SK-N-SH (cell line): ENCODE measurements around the gene MRPL14. TPM values are rescaled to one million over a fixed set of nuclear protein-coding genes. Genes with fewer than 3 reads are reported as not detected.

Experiments
- CTCF ChIA-PET: fragments of 300-600, 350-600 bp; formaldehyde crosslinking; extraction: SDS; loops from one replicate; lab custom pipeline; 2021; lab: Yijun Ruan, JAX
- POLR2A ChIA-PET: fragments of 350-600 bp; sonication (Branson Sonifier 250); formaldehyde crosslinking; extraction: SDS; loops from one replicate; lab custom pipeline; 2020; ENCODE audit warnings: antibody characterized with exemption, inconsistent platforms; lab: Yijun Ruan, JAX
- DNase-seq: peaks from one replicate; pipeline ENCODE4 v3.0.0; 2012
- H2AFZ ChIP-seq: fragments of 200-600 bp; sonication (generic); 2 replicates; pipeline ENCODE4 v1.8.1; 2016; ENCODE audit warnings: antibody characterized with exemption, mild to moderate bottlenecking, low read depth
- H3F3A ChIP-seq: fragments of 200-600 bp; sonication (generic); replicated peaks from 2 replicates; pipeline ENCODE3; 2016; ENCODE audit warnings: antibody characterized with exemption, mild to moderate bottlenecking; ENCODE audit not compliant: insufficient read depth
- H3K27ac ChIP-seq, 2 experiments: fragments of 200-500 bp in 1 of 2; fragments of 200-600 bp in 1 of 2; sonication (Bioruptor generic) in 1 of 2; sonication (generic), shearing (Covaris generic) in 1 of 2; 2 replicates each; pipeline versions ENCODE4 v1.5.1 to v1.6.1; 2014 to 2016; ENCODE audit warnings: low read depth in 2 of 2, inconsistent platforms in 1 of 2, low read length in 1 of 2, mild to moderate bottlenecking in 1 of 2, mixed read lengths in 1 of 2
- H3K27me3 ChIP-seq: fragments of 200-600 bp; sonication (generic), shearing (Covaris generic); 2 replicates; pipeline ENCODE4 v1.6.1; 2016; ENCODE audit warnings: mixed run types; ENCODE audit not compliant: insufficient read depth
- H3K36me3 ChIP-seq, 2 experiments: fragments of 200-500 bp in 1 of 2; fragments of 200-600 bp in 1 of 2; sonication (Bioruptor generic) in 1 of 2; sonication (generic) in 1 of 2; replicated peaks in 1 of 2; 2 replicates each; pipeline versions ENCODE3 to v1.5.1; 2014 to 2016; ENCODE audit warnings: low read length in 1 of 2, mild to moderate bottlenecking in 1 of 2; ENCODE audit not compliant: insufficient read depth in 2 of 2, control insufficient read depth in 1 of 2
- H3K4me1 ChIP-seq, 2 experiments: fragments of 200-500 bp in 1 of 2; fragments of 200-600 bp in 1 of 2; sonication (Bioruptor generic) in 1 of 2; sonication (generic), shearing (Covaris generic) in 1 of 2; 2 replicates each; pipeline versions ENCODE4 v1.5.1 to v1.6.1; 2014 to 2016; ENCODE audit warnings: low read depth in 1 of 2, low read length in 1 of 2, mixed run types in 1 of 2; ENCODE audit not compliant: insufficient read depth in 2 of 2, control insufficient read depth in 1 of 2
- H3K4me2 ChIP-seq: fragments of 200-600 bp; sonication (generic), shearing (Covaris generic); 2 replicates; pipeline ENCODE4 v1.6.1; 2017; ENCODE audit warnings: mixed run types
- H3K4me3 ChIP-seq, 2 experiments: fragments of 200-500 bp in 1 of 2; fragments of 200-600 bp in 1 of 2; sonication (Bioruptor generic) in 1 of 2; sonication (generic), shearing (Covaris generic) in 1 of 2; 2 replicates each; pipeline versions ENCODE4 v1.5.1 to v1.8.1; 2014 to 2016; ENCODE audit warnings: low read depth in 2 of 2, inconsistent platforms in 1 of 2, low read length in 1 of 2, mild to moderate bottlenecking in 1 of 2, mixed read lengths in 1 of 2, moderate library complexity in 1 of 2
- H3K79me2 ChIP-seq: fragments of 200-600 bp; sonication (generic); 2 replicates; pipeline ENCODE4 v1.8.1; 2017; ENCODE audit warnings: mild to moderate bottlenecking; ENCODE audit not compliant: insufficient read depth
- H3K9ac ChIP-seq: fragments of 200-600 bp; sonication (generic); 2 replicates; pipeline ENCODE4 v1.6.1; 2017; ENCODE audit warnings: mixed run types
- H3K9me2 ChIP-seq: fragments of 200-600 bp; sonication (generic); 2 replicates; pipeline ENCODE4 v1.6.1; 2017; ENCODE audit warnings: mixed run types
- H3K9me3 ChIP-seq: fragments of 200-600 bp; sonication (generic); 2 replicates; pipeline ENCODE4 v1.6.1; 2017; ENCODE audit warnings: mixed run types, mild to moderate bottlenecking, moderate library complexity
- H4K20me1 ChIP-seq: fragments of 200-600 bp; sonication (generic); 2 replicates; pipeline ENCODE4 v1.6.1; 2017; ENCODE audit warnings: mild to moderate bottlenecking, mixed run types; ENCODE audit not compliant: insufficient read depth
- FOXM1 ChIP-seq: IDR thresholded peaks from 2 replicates; pipeline ENCODE4 v1.4.0; 2012; ENCODE audit warnings: low read depth, mild to moderate bottlenecking
- NFIC ChIP-seq: IDR thresholded peaks from 2 replicates; pipeline ENCODE4 v1.4.0; 2012; ENCODE audit warnings: borderline replicate concordance
- POLR2AphosphoS5 ChIP-seq: IDR thresholded peaks from 2 replicates; pipeline ENCODE4 v1.6.1; 2012; ENCODE audit warnings: low read depth, low read length
- RAD21 ChIP-seq: IDR thresholded peaks from 2 replicates; pipeline ENCODE4 v1.6.1; 2012; ENCODE audit warnings: mild to moderate bottlenecking, low read length
- RCOR1 ChIP-seq: fragments of 150-350 bp; IDR thresholded peaks from 2 replicates; pipeline ENCODE4 v1.6.1; 2017; ENCODE audit warnings: antibody characterized with exemption, low read length
- RFX5 ChIP-seq: IDR thresholded peaks from 2 replicates; pipeline ENCODE4 v1.6.1; 2012; ENCODE audit warnings: mild to moderate bottlenecking, improper control_type of control experiment, low read length
- SMC3 ChIP-seq: IDR thresholded peaks from 2 replicates; pipeline ENCODE4 v1.6.1; 2012; ENCODE audit warnings: low read depth, low read length, improper control_type of control experiment
- TAF1 ChIP-seq: IDR thresholded peaks from 2 replicates; pipeline ENCODE4 v1.6.1; 2012; ENCODE audit warnings: low read depth, mild to moderate bottlenecking, low read length, moderate library complexity, borderline replicate concordance
- TCF12 ChIP-seq: IDR thresholded peaks from 2 replicates; pipeline ENCODE4 v1.4.0; 2012
- WGBS: methylation state at CpG from one replicate; pipeline ENCODE4 v1.1.6; 2017; ENCODE audit warnings: low lambda C conversion rate; 5-methylcytosine and 5-hydroxymethylcytosine counted together
- polyA plus RNA-seq, 3 experiments: library from polyadenylated mRNA; depleted of rRNA; stranded (reverse); fragments of >200 nt; gene quantifications; 2 replicates each; pipeline ENCODE4 v1.2.3, GENCODE V29; 2012
- TF ChIP-seq, protein P1 (sequence below): fragments of 150-350 bp; IDR thresholded peaks from 2 replicates; pipeline ENCODE4 v1.6.1; 2017; ENCODE audit warnings: antibody characterized with exemption, low read length, low read depth, borderline replicate concordance
- TF ChIP-seq, protein P2 (sequence below): fragments of 200-600 bp; sonication (generic); IDR thresholded peaks from 2 replicates; pipeline ENCODE4 v1.6.1; 2017; ENCODE audit warnings: antibody characterized with exemption, mild to moderate bottlenecking, moderate library complexity

The MRPL14 gene
- polyA plus RNA-seq, 1 of the 3 experiments (the other 2 are of a cell fraction) = 97.0 TPM

DNA sequence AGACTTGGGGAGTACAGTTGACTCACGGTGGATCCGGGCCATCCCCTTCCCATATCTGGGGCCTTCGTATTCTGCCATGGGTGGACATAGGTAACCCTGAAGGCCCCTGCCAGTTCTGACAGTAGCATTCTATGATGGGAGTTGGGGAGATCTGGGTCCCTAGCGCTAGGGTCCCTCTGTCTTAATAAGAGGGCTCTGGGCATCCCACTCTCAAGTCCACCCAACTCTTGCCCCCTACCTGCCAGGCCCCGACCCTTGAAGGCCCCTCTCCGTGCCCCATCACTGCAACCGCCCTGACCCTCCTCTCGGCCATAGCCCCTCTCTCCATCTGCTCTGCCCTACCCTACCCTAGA lies 24.8 kb upstream of the MRPL14 start:
- Histone ChIP-seq H3K9me3 (no peaks in the 10 kb centered on the region), H3K27ac (no peak overlapping the region), H3K27me3 (no peaks in the 10 kb centered on the region), H3K4me3 (peak overlapping the region in 1 of 2 experiments; percentile 49; a peak in 1 of 4 replicates), H3K9ac (no peak overlapping the region), H2AFZ (no peak overlapping the region), H3K4me1 (peaks cover 0 to 3% of the 10 kb centered on the region in 2 experiments; a peak in 1 of 4 replicates), H3K9me2 (no peaks in the 10 kb centered on the region), H4K20me1 (no peaks in the 10 kb centered on the region), H3K79me2 (no peaks in the 10 kb centered on the region), H3F3A (no peaks in the 10 kb centered on the region), H3K4me2 (no peak overlapping the region), H3K36me3 (peaks cover 0 to 17% of the 10 kb centered on the region in 2 experiments)
- WGBS = 54% methylated on average over 4 of the region's 8 CpGs
- ChIA-PET POLR2A (no interaction called here), CTCF (interaction anchor here (0.9 to 11.0 kb wide), 14 partner anchors 10 to 105 kb away, joined by 3 to 158 read pairs (median 6); no protein-coding TSS in a partner anchor)
- TF ChIP-seq RFX5 (no peak), POLR2AphosphoS5 (no peak), TAF1 (no peak), RCOR1 (no peak), NFIC (no peak), FOXM1 (no peak)
- TF ChIP-seq, protein P1, sequence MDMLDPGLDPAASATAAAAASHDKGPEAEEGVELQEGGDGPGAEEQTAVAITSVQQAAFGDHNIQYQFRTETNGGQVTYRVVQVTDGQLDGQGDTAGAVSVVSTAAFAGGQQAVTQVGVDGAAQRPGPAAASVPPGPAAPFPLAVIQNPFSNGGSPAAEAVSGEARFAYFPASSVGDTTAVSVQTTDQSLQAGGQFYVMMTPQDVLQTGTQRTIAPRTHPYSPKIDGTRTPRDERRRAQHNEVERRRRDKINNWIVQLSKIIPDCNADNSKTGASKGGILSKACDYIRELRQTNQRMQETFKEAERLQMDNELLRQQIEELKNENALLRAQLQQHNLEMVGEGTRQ = no peak
- no peak for DNase-seq

DNA sequence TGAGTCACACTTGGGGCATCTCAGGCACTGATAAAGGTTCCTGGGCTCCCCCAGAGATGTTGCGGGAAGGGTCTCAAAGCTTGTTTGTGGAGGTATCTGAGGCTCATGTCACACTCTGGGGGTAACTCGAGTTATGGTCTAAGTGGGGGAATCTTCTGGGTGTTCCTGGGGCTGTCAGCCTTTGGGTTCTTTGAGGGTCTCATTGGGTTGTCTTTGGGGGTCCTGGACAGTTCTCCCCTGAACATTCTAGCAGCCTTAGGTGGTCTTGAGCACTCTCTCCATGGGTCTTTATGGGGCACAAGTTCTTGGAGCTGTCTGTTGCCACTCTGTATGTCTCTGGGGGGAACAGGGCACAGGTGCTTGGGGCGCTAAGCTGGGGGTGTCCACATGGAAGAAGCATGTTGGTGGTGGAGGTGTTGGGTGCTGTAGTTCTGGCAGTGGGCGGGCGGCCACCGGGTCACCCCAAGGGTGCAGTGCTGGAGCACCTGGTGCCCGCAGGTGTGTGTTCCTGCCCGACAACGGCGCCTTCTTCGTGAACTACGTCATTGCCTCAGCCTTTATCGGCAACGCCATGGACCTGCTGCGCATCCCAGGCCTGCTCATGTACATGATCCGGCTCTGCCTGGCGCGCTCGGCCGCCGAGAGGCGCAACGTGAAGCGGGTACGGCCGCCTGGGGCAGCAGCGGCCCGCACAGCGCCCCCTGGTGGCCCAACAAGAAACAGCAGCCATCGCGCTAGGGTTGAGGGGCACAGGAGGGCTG lies 24.3 kb upstream of the MRPL14 start:
- Histone ChIP-seq H3F3A (no peaks in the 10 kb centered on the region), H3K27ac (no peak overlapping the region), H3K79me2 (no peaks in the 10 kb centered on the region), H3K9me2 (no peaks in the 10 kb centered on the region), H3K9me3 (no peaks in the 10 kb centered on the region), H3K9ac (no peak overlapping the region), H4K20me1 (no peaks in the 10 kb centered on the region), H3K4me1 (peaks cover 0 to 3% of the 10 kb centered on the region in 2 experiments; a peak in 1 of 4 replicates), H2AFZ (no peak overlapping the region), H3K4me2 (no peak overlapping the region), H3K36me3 (peaks cover 0 to 19% of the 10 kb centered on the region in 2 experiments), H3K4me3 (peak overlapping the region in 1 of 2 experiments; percentile 49; a peak in 1 of 4 replicates), H3K27me3 (no peaks in the 10 kb centered on the region)
- 92% methylated on average over 2 of the region's 31 CpGs for WGBS
- peak; percentile 93 for DNase-seq
- TF ChIP-seq RAD21 (peak; percentile 67), SMC3 (peak; percentile 96), TCF12 (no peak)
- TF ChIP-seq, protein P2, sequence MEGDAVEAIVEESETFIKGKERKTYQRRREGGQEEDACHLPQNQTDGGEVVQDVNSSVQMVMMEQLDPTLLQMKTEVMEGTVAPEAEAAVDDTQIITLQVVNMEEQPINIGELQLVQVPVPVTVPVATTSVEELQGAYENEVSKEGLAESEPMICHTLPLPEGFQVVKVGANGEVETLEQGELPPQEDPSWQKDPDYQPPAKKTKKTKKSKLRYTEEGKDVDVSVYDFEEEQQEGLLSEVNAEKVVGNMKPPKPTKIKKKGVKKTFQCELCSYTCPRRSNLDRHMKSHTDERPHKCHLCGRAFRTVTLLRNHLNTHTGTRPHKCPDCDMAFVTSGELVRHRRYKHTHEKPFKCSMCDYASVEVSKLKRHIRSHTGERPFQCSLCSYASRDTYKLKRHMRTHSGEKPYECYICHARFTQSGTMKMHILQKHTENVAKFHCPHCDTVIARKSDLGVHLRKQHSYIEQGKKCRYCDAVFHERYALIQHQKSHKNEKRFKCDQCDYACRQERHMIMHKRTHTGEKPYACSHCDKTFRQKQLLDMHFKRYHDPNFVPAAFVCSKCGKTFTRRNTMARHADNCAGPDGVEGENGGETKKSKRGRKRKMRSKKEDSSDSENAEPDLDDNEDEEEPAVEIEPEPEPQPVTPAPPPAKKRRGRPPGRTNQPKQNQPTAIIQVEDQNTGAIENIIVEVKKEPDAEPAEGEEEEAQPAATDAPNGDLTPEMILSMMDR = peak; percentile 97
- CTCF ChIA-PET = interaction anchor here (0.6 to 11.0 kb wide), 26 partner anchors 9 to 509 kb away, joined by 3 to 158 read pairs (median 4); no protein-coding TSS in a partner anchor
- POLR2A ChIA-PET = no interaction called here
